Endothelial cell of umbilical vein (primary cell): ENCODE data around the gene ABCG2.

Experiments
- EZH2 ChIP-seq: IDR thresholded peaks from 2 replicates; pipeline ENCODE4 v1.6.1; 2012; ENCODE audit warnings: borderline replicate concordance, low read depth, mild to moderate bottlenecking, moderate library complexity, low read length, inconsistent platforms; ENCODE audit not compliant: severe bottlenecking
- FOS ChIP-seq: IDR thresholded peaks from 2 replicates; pipeline ENCODE4 v1.6.1; 2011; ENCODE audit warnings: mild to moderate bottlenecking, low read length, moderate library complexity, borderline replicate concordance; ENCODE audit not compliant: insufficient read depth
- GATA2 ChIP-seq: IDR thresholded peaks from 2 replicates; pipeline ENCODE4 v1.7.0; 2011; ENCODE audit warnings: low read depth, mild to moderate bottlenecking, moderate library complexity, mixed read lengths, low read length; ENCODE audit not compliant: insufficient read length, insufficient read depth
- MYC ChIP-seq: IDR thresholded peaks from one replicate; pipeline ENCODE4 v1.6.1; 2011; ENCODE audit warnings: mild to moderate bottlenecking, low read depth, low read length
- POLR2A ChIP-seq: IDR thresholded peaks from 2 replicates; pipeline ENCODE4 v1.6.1; 2012; ENCODE audit warnings: low read depth, mild to moderate bottlenecking, control low read depth, low read length
- POLR2AphosphoS5 ChIP-seq: IDR thresholded peaks from 2 replicates; pipeline ENCODE4 v1.6.1; 2012; ENCODE audit warnings: low read depth, mild to moderate bottlenecking, control low read depth, low read length, moderate library complexity; ENCODE audit not compliant: insufficient read depth
- TF ChIP-seq, protein P1 (sequence below), 2 donors: IDR thresholded peaks; 1 replicate in 1 of 2; 2 replicates in 1 of 2; pipeline ENCODE4 v1.5.1; 2011; ENCODE audit warnings: low read length in 2 of 2, mild to moderate bottlenecking in 2 of 2, moderate library complexity in 2 of 2, control low read depth in 1 of 2, inconsistent platforms in 1 of 2, low read depth in 1 of 2; ENCODE audit not compliant: insufficient read depth in 1 of 2; ENCODE audit errors: extremely low read depth in 1 of 2
- TF ChIP-seq, protein P2 (sequence below): IDR thresholded peaks from 2 replicates; pipeline ENCODE4 v1.6.1; 2011; ENCODE audit not compliant: insufficient read depth, insufficient read length

DNA sequence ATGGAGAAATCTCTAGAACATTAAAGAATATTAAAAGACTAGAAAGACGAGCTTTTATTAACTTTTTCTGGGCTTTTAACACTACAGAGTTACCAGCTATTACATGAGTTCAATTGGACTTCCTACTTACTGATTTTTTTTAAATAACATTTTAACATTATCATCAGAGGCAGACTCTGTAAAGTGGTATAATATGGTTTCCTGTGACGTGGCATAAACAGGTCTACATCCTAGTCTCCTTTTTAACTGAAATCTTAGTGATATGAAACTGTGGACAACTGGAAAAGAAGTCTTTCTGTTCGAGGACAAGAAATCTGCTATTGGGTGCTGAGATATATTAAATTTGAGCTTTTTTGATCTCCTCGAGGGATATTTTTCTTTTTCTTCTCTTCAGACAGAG lies 48.7 kb upstream of the ABCG2 start:
- no peak for TF ChIP-seq POLR2A
- TF ChIP-seq, protein P1, sequence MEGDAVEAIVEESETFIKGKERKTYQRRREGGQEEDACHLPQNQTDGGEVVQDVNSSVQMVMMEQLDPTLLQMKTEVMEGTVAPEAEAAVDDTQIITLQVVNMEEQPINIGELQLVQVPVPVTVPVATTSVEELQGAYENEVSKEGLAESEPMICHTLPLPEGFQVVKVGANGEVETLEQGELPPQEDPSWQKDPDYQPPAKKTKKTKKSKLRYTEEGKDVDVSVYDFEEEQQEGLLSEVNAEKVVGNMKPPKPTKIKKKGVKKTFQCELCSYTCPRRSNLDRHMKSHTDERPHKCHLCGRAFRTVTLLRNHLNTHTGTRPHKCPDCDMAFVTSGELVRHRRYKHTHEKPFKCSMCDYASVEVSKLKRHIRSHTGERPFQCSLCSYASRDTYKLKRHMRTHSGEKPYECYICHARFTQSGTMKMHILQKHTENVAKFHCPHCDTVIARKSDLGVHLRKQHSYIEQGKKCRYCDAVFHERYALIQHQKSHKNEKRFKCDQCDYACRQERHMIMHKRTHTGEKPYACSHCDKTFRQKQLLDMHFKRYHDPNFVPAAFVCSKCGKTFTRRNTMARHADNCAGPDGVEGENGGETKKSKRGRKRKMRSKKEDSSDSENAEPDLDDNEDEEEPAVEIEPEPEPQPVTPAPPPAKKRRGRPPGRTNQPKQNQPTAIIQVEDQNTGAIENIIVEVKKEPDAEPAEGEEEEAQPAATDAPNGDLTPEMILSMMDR (IDR thresholded peaks at IDR 0.05; ENCODE audit: extremely low read depth in 1 of 2, insufficient read depth in 1 of 2, low read depth in 1 of 2, low read length in 2 of 2) = no peak
- TF ChIP-seq POLR2AphosphoS5 = no peak
- TF ChIP-seq EZH2 = no peak
- TF ChIP-seq, protein P2, sequence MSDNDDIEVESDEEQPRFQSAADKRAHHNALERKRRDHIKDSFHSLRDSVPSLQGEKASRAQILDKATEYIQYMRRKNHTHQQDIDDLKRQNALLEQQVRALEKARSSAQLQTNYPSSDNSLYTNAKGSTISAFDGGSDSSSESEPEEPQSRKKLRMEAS = no peak
- TF ChIP-seq FOS = no peak
- TF ChIP-seq GATA2 = no peak
- TF ChIP-seq MYC = no peak
